NOMO-1 treated with DMSO at 0.1 percent for 48 hours (cell line): ENCODE measurements around the gene STX4.

Experiments used
- DNase-seq: peaks from one replicate; lab custom pipeline; 2025; ENCODE audit not compliant: unreplicated experiment; lab: John Stamatoyannopoulos, UW

STX4 gene

GRCh38 chr16:31083556-31083955, 50.2 kb downstream of the STX4 start:
- no peak for DNase-seq

GRCh38 chr16:31083981-31084380, 50.6 kb downstream of the STX4 start:
- DNase-seq: no peak

GRCh38 chr16:31084584-31085302, 51.4 kb downstream of the STX4 start:
- DNase-seq: no peak

GRCh38 chr16:31085411-31085810, 52.1 kb downstream of the STX4 start:
- no peak for DNase-seq

GRCh38 chr16:31085873-31086628, 52.7 kb downstream of the STX4 start:
- DNase-seq: no peak

- DNase-seq: no peak
Measured at GRCh38 chr16:31086629-31086906, 53.2 kb downstream of the STX4 start.

GRCh38 chr16:31087481-31087880, 54.1 kb downstream of the STX4 start:
- no peak for DNase-seq

- no peak for DNase-seq
Measured at GRCh38 chr16:31087971-31088370, 54.6 kb downstream of the STX4 start.

GRCh38 chr16:31088459-31089183, 55.3 kb downstream of the STX4 start, which contains the start of gene PRSS53:
Gene PRSS53 (minus strand): TSS chr16:31088943. CDS start chr16:31088809, 134 bp downstream.
- no peak for DNase-seq

GRCh38 chr16:31089199-31089598, 55.8 kb downstream of the STX4 start:
- no peak for DNase-seq
